HuH-7 (cell line): ENCODE measurements around the gene PYGM.

Source experiments
- DNase-seq: peaks from one replicate; pipeline ENCODE4 v3.0.0; 2011; ENCODE audit warnings: low spot score

Gene PYGM

DNA sequence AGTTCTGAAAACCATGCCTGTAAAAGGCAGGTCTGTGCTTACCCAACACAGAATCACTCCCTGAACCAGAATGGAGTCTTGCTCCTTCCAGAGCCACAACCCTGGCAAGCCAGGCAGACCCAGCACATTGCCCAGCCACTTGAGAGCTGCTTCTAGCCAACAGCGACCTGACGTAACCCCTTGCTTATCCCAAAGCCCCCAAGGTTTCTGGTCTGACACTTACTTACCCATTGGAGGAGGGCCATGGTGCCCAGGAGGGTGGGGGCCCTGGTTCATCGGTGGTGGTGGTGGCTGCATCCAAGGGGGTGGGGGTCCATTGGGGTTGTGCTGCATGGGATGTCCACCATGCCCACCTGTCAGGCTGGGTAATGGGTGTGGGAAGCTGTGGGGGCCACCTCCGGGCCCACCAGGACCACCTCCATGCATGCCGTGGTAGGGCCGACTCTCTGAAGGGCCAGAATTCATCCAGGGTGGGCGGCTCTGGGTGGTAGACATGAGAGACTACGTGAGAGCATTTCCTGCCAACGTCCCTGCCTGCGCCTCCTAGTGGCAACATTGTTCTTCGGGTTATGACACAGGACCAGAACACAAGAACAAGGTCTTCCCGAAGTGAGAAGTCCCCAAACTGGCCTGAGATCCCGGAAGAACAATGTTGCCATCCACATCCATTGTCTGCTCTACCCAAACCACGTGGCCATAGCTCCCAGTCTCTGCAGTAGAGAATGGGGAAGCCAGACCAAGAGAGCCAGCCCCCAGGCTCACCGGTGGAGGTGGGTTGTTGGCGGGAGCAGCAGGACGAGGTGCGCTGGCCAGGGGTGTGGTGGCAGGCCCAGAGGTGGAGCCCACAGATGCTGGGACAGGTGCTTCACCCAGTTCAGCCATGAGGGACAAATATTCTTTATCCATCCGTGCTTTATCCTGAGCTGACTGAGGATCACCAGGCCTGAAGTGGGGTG, 7.8 kb upstream of the PYGM start:
- DNase-seq, result peak; percentile 53

DNA sequence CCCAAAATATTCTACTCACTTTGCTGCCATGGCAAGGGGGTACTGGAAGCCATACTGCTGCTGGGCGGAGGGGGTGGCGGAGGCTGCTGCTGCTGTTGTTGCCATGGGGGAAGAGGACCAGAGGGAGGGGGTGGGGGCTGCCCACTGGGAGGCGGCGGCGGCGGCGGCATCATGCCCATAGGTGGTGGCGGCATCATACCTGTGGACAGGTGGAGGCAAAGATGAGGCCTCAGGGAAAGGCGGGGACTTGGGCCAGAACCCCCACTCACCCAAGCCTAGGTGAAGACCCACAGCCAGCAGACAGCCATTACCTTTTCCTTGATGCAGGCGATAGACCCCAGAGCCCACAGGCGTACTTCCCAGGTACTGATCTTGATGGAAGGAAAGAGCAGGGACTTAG, 7.1 kb upstream of the PYGM start:
- no peak for DNase-seq

DNA sequence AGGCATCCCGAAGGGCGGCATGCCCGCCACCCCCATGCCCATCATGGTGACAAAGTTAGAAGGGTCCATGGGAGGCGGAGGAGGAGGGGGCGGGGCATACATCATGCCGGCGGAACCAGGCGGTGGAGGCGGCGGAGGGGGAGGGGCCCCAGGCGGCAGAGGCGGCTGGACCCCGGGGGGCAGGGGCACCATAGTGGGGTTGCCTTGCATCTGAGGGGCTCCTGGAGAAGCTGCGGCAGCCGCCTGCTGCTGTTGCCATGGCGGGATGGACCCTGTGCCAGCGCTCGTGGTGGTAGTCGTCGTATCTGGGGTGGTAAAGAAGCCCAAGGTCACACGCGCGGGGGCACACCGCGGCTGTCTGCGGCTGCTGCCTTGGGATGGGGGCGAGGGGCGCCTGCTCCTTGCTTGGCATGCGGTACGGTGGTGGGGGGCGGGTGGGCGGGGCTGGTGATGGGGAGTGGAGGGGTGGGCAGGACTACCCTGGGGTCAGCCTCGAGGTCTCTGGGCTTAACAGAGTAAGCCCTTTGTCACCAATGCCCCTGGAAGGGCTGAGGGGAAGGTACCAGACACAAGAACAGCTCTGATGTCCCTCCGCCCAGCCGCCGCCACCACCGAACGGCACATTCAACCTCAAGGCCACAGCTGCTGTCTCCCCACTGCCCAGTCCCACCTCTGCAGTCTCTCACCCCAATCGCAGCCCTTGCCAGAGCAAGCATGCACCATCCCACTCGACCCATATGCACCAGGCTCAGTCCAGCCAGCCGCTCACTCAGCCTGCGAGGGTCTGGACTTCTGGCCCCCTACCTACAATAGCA, 6.3 kb upstream of the PYGM start:
- DNase-seq, result no peak

DNA sequence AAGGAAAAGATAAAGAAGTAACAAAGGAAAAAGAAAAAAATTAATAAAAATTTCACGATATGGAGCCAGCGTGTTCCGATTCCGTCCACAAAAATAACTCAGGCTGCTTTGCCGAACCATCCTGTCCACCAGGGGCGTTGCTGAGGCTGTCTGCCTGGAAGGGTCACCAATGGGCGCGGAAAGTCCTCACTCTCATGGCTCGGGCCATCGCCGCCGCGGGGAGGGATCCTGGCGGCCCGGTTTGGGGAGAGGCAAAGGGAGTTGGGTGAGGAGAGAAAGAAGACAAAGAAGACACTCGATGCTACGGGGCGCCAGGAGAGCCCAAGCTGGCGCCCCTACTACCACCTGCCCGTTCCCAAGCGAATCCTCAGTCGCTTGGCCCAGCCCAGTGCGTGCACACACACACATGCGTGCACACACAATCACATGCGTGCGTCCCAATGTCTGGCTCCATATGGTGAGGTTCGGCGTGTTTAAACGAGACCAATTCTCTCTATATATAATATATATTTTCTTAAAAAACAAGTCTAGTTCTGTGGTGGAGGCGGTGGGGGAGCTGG, 5.6 kb upstream of the PYGM start:
- DNase-seq, result no peak

DNA sequence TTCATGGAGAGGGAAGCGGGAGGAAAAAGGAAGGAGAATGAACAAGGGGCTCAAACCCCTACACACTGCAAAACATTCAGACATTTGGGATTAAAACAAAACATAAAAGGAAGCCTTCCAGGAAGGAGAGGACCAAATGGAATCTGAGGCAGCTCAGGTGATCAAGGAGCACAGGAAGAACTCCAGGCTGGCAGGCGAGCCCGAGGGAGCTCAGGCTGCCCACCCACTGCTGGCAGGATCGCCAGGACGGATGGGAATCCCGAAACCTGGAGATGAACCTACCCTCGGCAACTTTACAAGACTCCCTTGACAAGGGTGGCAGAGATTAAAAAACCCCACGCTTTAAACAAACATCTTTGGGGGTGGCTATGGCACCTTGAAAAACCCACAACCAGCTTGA, 5.0 kb upstream of the PYGM start:
- DNase-seq, result no peak

DNA sequence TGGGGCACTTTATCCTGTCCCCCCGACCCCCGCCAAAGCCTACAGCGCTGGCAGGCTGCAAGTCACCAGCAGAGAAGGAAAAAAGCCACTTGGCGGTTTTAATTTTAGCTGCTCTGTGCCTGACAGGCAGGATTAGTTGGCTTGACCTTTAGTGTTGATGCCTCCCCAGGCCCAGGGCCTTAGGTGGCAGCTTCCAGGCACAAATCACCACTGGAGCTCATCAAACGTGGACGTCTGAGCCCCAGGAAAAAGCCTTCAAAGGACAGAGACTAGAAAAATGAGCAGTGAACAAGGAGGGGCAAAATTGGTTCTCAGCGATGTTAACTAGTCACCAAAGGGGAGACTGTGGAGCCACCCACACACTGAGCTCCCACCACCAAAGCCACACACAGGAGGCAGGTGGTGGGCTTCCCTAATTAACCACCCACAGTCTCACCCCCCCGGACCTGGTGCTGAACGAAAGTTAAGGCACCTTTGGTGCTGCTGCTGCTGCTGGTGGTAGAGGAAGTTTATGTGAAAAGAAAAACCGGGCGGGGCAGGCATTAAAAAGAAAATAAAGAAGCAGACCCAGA, 4.4 kb upstream of the PYGM start:
- no peak for DNase-seq

DNA sequence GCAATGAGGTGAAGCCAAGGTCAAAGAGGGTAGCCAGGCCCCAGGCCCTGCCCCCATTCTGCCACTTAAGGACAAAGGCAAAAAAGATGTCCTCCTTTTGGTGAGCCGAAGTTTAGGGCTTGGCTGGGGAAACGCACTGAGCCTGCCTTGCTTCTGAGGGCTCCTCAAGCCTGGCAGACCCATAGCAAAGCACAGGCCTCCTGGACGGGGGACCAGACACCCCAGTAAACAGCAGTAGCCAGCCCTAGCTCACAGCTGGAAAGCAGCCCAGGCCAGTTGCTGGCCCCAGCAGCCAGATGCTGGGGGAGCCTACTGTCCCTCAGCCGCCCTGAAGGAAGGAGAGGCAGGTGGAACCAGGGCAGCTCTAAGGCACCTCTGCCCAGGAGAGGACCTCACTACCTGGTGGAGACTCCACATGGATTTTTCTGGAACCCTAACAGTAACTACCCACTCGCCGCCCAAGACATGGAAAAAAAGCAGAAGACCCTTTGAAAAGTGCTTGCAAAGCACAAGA, 3.8 kb upstream of the PYGM start:
- DNase-seq, result no peak

DNA sequence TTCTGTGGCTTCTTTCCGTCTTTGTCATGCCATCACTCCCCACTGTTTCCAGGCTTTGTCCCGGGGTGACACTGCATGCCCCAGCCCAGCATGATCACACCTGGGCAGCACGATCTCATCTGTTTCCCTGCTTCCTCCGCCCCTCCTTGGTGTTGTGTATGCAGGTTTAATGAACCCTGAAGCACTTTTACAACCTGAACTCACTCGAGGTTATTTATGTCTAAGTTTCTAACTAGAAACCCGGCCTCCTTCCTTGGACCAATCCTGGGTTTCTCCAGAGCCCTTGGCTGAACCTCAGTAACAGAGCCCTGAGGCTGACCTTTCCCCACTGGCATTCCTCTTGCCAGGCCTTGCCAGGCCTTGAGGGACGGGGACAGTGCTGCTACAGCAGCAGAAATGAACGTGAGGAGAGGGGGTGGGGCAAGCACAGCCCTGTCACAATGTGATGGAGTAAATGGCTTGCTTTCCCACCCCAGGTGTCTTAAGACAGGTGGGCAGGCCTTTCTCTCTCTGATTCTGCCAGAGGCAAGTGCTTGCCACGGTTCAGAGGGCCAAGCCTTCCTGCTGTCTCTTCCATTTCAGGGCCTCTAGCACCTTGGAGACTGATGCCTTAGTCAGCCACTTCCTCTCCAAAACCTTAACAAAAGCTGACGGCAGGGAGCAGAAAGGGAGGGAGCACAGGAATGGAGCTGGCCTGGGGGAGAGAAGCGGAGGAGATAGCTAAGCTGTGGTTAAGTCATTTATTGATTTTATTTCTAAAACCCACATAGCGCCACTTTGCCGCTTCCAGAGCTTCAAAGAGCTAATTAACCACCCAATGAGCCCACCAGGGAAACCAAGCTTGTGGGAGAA, 3.1 kb upstream of the PYGM start:
- DNase-seq, result no peak

DNA sequence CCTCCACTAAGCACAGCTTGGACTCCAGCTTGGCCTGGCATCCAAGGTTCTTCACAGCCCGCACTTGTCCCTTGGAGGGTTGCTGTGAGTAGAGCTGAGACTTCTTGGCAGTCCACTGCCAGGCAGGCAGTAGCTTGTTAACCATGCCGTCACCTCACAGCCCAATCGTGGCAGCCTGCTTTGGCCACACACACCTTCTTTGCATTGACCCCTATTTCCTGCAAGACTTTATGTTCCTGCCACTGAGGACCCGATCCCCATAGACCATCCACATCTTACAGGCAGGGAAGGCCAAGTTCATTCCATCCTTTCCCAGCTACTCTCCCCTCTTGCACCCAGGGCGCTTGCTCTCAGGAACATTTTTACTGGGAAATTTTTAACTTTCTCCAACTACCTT, 2.5 kb upstream of the PYGM start:
- DNase-seq, result no peak

DNA sequence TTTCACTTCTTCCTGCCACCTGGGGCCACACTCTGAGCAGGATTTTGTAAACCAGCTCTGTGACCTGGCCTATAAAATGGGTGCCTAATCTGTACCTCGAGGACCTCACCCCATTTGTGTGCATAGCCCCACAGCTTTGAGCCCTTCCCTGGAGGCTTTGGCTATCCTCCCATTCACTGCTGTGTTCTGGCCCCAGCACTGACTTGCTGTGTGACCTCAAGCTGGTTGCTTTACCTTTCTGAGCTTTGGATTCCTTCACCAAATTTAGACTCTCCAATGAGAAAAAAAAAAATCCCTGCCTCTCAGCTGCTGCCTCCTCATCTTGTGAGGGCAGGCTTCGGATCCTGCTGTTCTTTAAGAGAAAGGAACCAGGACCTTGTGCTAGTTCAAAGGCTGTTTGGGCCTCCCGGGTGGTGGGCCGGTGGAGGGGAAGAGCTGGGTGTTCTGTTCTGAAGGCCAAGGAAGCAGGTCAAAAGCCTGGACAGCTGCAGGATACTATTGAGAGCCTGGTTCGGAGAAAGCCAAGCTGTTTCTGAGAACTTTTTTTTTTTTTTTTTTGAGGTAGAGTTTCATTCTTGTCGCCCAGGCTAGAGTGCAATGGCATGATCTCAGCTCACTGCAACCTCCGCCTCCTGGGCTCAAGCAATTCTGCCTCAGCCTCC, 1.1 kb upstream of the PYGM start:
- no peak for DNase-seq

DNA sequence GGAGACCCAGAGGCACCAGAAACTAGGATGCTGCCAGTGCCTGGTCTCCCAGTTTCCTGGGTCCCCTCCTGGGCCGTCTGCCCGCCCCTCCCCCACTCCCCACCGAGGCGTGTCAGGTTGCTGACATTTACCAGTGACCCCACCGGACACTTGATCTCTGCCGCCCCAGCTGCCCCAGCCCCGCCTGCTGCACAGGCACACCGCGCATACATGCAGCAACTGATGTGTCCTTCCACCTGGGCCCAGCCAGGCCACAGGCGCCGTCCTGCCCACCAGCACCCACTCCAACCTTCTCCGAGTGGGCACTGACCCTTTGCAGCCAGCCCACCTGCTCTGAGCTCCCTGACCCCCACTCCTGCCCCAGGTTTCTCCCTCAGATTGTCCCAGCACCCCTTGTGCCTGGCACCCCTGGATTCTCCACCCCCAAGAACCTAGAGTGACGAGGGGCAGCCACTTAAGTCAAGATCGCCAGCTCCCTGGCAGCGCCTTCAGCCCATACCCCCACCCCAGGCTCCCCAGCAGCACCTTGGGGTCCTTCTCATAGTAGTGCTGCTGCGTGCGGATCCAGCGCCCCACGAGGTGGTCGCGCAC, 548 bp downstream of the PYGM start:
- no peak for DNase-seq

DNA sequence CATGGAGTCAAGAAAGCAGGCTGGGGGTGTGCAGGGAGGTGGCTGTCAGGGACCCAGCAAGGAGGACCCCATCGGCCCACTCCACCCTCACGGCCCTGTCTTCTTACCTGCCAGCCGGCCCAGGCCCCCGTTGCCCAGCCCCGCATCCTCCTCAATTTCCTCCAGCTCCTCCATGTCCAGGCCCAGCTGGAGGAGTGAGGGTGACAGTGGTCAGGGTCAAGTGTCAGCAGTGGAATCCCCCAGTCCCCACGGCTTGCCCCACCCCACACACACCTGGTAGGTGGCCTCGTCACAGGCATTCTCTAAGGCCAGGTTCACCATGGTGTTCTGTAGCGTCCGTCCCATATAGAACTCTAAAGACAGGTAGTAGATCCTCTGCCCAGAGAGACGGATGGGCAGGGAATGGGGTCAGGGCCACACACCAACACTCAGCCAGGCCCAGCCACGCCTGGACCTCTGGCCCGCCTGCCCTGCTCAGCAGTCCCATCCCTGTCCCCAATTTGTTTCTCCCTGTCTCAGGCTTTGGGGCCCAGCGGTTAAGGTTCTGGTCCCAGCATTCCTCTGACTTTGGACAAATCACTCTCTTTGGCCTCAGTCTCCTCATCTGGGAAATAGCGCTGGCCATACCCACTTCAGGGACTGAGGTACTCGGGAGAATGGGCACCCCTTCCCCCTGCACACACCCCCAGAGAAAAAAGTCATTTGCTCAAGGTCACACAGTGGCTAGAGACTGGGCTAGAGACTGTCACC, 1.3 kb downstream of the PYGM start:
- DNase-seq, result no peak

DNA sequence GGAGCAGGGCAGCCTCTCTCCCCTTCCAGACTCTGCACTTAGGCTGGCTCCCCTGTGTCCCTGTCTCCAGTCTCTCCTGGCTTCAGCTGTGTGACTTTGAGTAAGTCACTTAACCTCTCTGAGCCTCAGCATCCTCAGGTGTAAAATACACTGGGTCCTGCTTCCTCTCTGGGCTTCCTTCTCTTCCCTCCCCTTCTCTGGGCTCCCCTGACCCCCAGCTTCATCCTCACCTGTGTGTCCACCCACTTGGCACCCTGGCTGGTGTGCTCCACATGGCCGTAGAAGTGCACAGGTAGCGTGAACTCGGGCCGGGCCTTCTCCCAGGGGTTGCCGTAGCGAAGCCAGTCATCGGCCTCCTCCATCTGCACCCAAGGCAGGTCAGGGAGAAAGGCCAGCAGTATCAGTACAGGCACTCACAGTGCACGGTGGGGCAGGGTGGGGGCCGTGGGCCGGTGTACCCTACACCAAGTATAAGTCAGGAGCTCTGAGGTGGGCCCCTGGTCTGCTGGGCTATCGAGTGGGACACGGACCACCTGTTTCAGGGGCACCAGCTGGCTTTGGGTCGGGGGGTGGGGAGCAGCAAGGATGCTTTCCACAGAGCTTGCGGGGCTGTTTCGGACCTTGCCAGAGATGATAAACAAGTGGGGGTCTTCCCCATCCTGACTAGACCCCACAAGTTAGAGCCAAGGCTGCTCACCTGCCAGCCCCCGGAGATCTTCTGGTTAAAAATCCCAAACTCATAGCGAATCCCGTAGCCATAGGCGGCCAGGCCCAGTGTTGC, 2.0 kb downstream of the PYGM start:
- no peak for DNase-seq

DNA sequence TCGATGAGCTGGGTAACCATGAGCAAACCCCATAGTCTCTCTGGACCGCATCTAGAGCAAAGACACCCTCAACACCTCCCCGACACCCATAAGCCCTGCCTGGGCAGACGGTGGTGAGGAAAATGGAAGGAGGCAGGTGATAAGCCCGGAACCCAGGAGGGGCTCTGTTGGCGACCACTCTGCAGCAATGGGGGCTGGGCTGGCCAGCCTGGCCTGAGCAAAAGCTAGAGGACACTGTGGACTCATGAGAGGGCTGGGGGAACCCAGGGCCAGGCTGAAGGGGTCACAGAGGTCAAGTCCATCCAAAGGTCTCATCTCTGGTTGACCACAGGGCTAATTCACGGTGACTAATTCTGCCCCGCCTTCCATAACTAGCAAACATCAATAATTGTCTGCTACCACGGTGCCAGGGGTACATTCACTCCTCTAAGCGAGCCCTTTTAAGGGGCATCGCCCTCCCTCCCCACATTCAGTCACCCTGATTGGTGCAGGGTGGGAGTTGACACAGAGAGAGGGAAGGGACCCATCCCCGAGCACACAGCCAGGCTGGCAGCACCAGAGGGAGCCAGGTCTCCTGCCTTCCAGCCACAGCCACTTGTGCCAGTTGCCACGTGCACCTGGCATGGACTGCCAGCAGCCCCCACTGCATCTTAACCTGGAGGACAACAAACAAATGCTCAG, 4.0 kb downstream of the PYGM start:
- DNase-seq, result no peak

DNA sequence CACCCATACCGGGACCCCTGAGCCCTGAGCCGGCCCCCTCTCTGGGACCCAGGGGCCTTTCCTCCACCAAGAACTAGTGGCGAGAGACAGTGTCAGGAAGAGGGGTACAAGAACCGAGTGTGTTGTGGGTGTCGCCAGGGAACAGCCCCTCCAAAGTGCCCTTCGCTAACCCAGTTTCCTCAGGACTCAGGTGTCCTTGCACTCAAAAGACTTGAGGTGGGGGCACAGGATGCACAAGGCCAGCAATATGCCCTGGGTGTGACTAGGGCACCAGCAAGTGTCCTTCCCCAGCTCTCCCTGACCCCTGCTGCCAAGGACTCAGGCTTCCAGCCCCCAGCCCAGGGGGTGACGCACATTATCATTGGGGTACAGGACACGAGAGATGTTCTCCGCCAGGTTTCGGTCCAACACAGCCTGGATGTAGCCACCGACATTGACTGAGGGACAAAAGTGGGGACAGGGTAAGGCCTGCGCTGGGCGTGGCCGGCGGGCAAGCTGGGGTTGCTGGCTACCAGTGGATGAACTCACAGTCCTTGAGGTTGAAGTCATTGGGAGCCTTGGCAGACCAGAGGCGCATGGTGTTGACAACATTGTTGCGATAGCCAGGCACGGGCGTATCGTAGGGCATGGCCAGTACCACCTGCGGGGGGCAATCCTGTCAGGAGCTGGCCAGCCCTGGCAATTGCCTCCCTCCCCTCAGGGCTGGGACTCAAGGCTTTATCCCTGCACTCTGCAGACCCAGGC, 4.7 kb downstream of the PYGM start:
- DNase-seq, result no peak

DNA sequence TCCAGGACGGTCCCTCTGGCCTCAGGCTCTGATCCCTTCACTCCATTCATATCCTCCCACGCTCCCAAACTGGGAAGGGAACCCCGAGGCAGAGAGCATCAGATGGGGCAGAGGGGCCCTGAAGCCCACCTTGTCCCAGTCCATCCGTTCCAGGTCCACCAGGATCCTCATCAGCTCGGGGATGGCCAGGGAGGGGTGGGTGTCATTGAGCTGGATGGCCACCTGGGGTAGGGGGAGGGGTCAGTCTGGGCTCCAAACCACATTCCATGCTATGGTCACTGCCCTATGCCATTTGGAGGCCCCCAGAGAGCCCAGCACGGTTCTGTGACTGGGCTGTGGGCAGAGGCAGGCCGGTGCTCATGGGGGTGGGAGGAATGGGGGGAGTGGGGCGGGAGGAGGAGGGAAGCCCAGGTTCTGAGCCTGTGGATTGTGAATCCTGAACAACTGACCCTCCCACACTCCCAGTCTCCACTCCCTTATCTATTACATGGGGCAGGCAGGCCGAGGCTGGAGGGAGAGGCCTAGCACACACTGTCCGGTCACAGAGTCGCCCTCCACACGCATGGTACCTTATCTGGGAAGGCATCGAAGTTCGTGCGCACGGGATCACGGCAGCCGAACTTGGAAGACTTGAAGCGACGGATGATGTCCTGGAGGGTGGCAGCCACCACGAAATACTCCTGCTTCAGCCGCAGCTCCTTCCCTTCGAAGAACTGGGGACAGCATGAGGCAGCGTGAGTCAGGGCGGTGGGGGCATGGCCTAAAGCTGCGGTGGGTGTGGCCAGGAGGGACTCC, 5.5 kb downstream of the PYGM start:
- no peak for DNase-seq
